ENCODE results near the gene RNF40.
"Not testable (repeated sequence)": the region's sequence is repeated elsewhere in the genome, so short reads cannot be mapped to it uniquely, and the experiment has no call there.

RNF40 gene

GRCh38 chr16:30785126-30786106 is 23.3 kb downstream of the RNF40 start:
- no peak for DNase-seq

GRCh38 chr16:30786115-30786935 is 24.2 kb downstream of the RNF40 start:
- DNase-seq, result no peak

GRCh38 chr16:30786936-30787612 is 25.0 kb downstream of the RNF40 start, which contains the start of gene ZNF629:
TSS of gene ZNF629 (minus strand) at chr16:30787205. CDS start at chr16:30784482, 2,723 bp downstream.
- DNase-seq, result no peak

GRCh38 chr16:30787613-30788378 is 25.7 kb downstream of the RNF40 start:
- no peak for DNase-seq

GRCh38 chr16:30793508-30794069 is 31.5 kb downstream of the RNF40 start:
- DNase-seq, result no peak

GRCh38 chr16:30794634-30795033 is 32.5 kb downstream of the RNF40 start:
- DNase-seq, result no peak

- no peak for DNase-seq
These were observed 35.7 kb downstream of the RNF40 start for GRCh38 chr16:30797670-30798309.

GRCh38 chr16:30802936-30803335 is 40.8 kb downstream of the RNF40 start:
- DNase-seq, result no peak

GRCh38 chr16:30805056-30805369 is 42.9 kb downstream of the RNF40 start:
- no peak for DNase-seq

GRCh38 chr16:30805370-30806169 is 43.4 kb downstream of the RNF40 start:
- no peak for DNase-seq

- DNase-seq, result no peak
These were observed 46.0 kb downstream of the RNF40 start for GRCh38 chr16:30808146-30808545.

GRCh38 chr16:30808890-30809426 is 46.8 kb downstream of the RNF40 start:
- DNase-seq, result not testable (repeated sequence)

- not testable (repeated sequence) for DNase-seq
These were observed 47.6 kb downstream of the RNF40 start for GRCh38 chr16:30809675-30810074.

- DNase-seq, result no peak
These were observed 51.7 kb downstream of the RNF40 start for GRCh38 chr16:30813821-30814189.

- no peak for DNase-seq
These were observed 54.6 kb downstream of the RNF40 start for GRCh38 chr16:30816769-30817168.

GRCh38 chr16:30820952-30821421 is 58.9 kb downstream of the RNF40 start:
- DNase-seq, result no peak

- not testable (repeated sequence) for DNase-seq
These were observed 59.3 kb downstream of the RNF40 start for GRCh38 chr16:30821441-30821840.

- no peak for DNase-seq
These were observed 59.8 kb downstream of the RNF40 start for GRCh38 chr16:30821891-30822290.
